Measurements from ENCODE around the gene COMMD1. TPM values are rescaled to one million over a fixed set of nuclear protein-coding genes. Genes with fewer than 3 reads are reported as not detected.
"Not testable (repeated sequence)": the region's sequence is repeated elsewhere in the genome, so short reads cannot be mapped to it uniquely, and the experiment has no call there.

Gene COMMD1
- total RNA-seq, 6 donors from 2014 or later = 27.0 to 59.7 (median 35.6) TPM

- no peaks in the 10 kb centered on the region for H3K27me3 ChIP-seq
- no peak overlapping the region for H3K4me3 ChIP-seq
- H3K4me1 ChIP-seq = peaks cover 0 to 4% (median 0%) of the 10 kb centered on the region in 4 donors
- H3K36me3 ChIP-seq = no peaks in the 10 kb centered on the region
- TF ChIP-seq, protein P1, sequence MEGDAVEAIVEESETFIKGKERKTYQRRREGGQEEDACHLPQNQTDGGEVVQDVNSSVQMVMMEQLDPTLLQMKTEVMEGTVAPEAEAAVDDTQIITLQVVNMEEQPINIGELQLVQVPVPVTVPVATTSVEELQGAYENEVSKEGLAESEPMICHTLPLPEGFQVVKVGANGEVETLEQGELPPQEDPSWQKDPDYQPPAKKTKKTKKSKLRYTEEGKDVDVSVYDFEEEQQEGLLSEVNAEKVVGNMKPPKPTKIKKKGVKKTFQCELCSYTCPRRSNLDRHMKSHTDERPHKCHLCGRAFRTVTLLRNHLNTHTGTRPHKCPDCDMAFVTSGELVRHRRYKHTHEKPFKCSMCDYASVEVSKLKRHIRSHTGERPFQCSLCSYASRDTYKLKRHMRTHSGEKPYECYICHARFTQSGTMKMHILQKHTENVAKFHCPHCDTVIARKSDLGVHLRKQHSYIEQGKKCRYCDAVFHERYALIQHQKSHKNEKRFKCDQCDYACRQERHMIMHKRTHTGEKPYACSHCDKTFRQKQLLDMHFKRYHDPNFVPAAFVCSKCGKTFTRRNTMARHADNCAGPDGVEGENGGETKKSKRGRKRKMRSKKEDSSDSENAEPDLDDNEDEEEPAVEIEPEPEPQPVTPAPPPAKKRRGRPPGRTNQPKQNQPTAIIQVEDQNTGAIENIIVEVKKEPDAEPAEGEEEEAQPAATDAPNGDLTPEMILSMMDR (IDR thresholded peaks at IDR 0.05) = no peak
- no peak for TF ChIP-seq POLR2AphosphoS5 (IDR thresholded peaks at IDR 0.05)
- no peak for TF ChIP-seq EP300 (IDR thresholded peaks at IDR 0.05)
- no peak for TF ChIP-seq POLR2A (IDR thresholded peaks at IDR 0.05)
- WGBS, 2 donors = 86 to 95% methylated on average over 3 of the region's 3 CpGs
- DNase-seq (no peak), ATAC-seq (ENCODE audit: low FRiP score in 2 of 2) (no peak)
- no peaks in the 10 kb centered on the region for H3K9me3 ChIP-seq
- no peak overlapping the region for H3K27ac ChIP-seq
These were observed 246.5 kb downstream of the COMMD1 start for GRCh38 chr2:62152000-62152399.

GRCh38 chr2:62156861-62157496 lies 251.5 kb downstream of the COMMD1 start:
- 81% methylated on average over 3 to 6 of the region's 6 CpGs for WGBS, 2 donors
- Histone ChIP-seq H3K4me1 (peaks cover 0 to 4% (median 0%) of the 10 kb centered on the region in 4 donors), H3K27me3 (no peaks in the 10 kb centered on the region), H3K4me3 (no peak overlapping the region), H3K36me3 (no peaks in the 10 kb centered on the region), H3K27ac (no peak overlapping the region), H3K9me3 (no peaks in the 10 kb centered on the region)
- TF ChIP-seq, protein P1 (IDR thresholded peaks at IDR 0.05) = no peak
- TF ChIP-seq POLR2AphosphoS5 (IDR thresholded peaks at IDR 0.05) = no peak
- no peak for TF ChIP-seq EP300 (IDR thresholded peaks at IDR 0.05)
- TF ChIP-seq POLR2A (IDR thresholded peaks at IDR 0.05) = no peak
- ATAC-seq (ENCODE audit: low FRiP score in 2 of 2) = no peak
- DNase-seq = no peak

DNA sequence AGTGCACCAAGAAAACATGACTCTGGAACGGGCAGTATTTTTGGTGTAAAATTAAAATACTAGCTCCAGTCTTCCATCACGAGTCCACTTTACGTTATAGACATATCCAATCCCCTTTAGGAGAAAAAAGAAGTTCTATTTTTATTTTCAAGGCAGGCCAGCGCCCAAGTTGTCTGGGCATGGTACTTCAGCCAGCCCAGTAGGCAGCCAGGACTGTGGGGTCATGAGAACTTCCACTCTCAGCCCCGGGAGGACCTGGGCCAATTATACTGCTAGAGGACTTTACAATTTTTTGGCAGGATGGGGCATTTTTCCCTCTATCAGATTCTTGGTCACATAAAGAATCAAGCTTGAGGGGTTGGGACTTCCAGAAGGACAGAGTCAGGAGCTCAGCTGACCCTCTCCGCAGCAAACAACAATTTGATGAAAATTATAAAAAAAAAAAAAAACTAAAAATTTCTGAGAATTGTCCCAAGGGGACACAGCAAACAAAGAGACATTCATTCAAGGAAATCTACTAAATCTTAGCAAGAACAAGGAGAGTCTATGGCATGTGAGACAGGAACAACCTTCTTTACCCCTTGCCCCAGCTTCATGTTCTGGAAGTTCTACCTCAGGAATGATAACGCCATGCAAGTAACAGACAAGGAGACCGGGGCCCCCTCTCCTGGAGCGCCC lies 253.1 kb downstream of the COMMD1 start:
- H3K27me3 ChIP-seq = no peaks in the 10 kb centered on the region
- H3K4me1 ChIP-seq = peaks cover 0 to 1% (median 0%) of the 10 kb centered on the region in 4 donors
- TF ChIP-seq POLR2AphosphoS5 (IDR thresholded peaks at IDR 0.05) (no peak), POLR2A (IDR thresholded peaks at IDR 0.05) (no peak), EP300 (IDR thresholded peaks at IDR 0.05) (no peak)
- TF ChIP-seq, protein P1 (IDR thresholded peaks at IDR 0.05) = no peak
- H3K27ac ChIP-seq = no peak overlapping the region
- no peaks in the 10 kb centered on the region for H3K36me3 ChIP-seq
- H3K4me3 ChIP-seq = no peak overlapping the region
- DNase-seq = no peak
- H3K9me3 ChIP-seq = no peaks in the 10 kb centered on the region
- no peak for ATAC-seq (ENCODE audit: low FRiP score in 2 of 2)
- 86 to 90% methylated on average over 9 of the region's 9 CpGs for WGBS, 2 donors

GRCh38 chr2:62160691-62161090 lies 255.2 kb downstream of the COMMD1 start:
- not testable (repeated sequence) for H3K9me3 ChIP-seq; DNase-seq; H3K27me3 ChIP-seq; H3K4me1 ChIP-seq; H3K36me3 ChIP-seq; ATAC-seq (ENCODE audit: low FRiP score in 2 of 2); H3K4me3 ChIP-seq; H3K27ac ChIP-seq
- 96 to 100% methylated on average over 9 of the region's 9 CpGs for WGBS, 2 donors

DNA sequence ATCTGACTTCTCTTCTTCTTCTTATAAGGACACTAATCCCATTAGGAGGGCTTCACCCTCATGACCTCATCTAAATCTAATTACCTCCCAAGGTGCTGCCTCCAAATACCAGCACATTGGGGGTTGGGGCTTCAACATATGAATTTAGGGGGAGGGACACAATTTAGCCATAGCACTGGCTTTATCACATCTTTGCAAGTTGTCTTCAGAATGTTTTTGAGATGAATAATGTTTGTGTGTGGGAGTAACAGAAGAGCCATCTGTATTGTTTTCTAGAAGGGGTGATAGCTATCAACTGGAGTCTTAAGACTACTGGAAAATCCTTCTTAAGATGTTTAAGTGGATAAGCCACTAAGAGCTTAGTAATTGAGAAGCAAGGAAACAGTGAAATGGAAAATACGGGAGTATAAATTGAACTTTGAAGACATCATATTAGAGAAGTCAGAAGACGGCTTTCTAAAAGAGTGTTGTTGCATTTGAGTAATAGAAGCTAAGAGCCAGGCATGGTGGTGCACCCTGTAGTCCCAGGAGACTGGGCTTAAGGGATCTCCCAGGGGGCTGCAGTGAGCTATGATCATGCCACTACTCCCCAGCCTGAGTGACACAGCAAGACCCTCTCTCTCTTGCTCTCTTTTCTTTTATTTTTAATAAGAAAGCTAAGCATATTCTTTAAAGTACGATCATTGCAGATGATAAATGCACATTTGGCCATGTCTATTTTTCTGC lies 257.8 kb downstream of the COMMD1 start:
- 90 to 100% methylated on average over 3 of the region's 3 CpGs for WGBS, 2 donors
- Histone ChIP-seq H3K9me3 (no peaks in the 10 kb centered on the region), H3K36me3 (no peaks in the 10 kb centered on the region), H3K4me1 (no peaks in the 10 kb centered on the region), H3K27ac (no peak overlapping the region), H3K4me3 (no peak overlapping the region), H3K27me3 (no peaks in the 10 kb centered on the region)
- no peak for TF ChIP-seq EP300 (IDR thresholded peaks at IDR 0.05)
- no peak for TF ChIP-seq POLR2A (IDR thresholded peaks at IDR 0.05)
- TF ChIP-seq, protein P1 (IDR thresholded peaks at IDR 0.05) = no peak
- TF ChIP-seq POLR2AphosphoS5 (IDR thresholded peaks at IDR 0.05) = no peak
- DNase-seq (no peak), ATAC-seq (ENCODE audit: low FRiP score in 2 of 2) (no peak)
